ENCODE results near the gene ASB3. TPM values are rescaled to one million over a fixed set of nuclear protein-coding genes. Genes with fewer than 3 reads are reported as not detected.

ASB3 gene
- total RNA-seq, 4 donors from 2014 or later, result 4.9 to 18.9 (median 11.4) TPM

- intact Hi-C loops (cut with DNase I; ENCODE audit: low total_unique reads), result no loop called here
- no peak for DNase-seq
- 88% methylated on average over 3 of the region's 3 CpGs; no CpG with 5 or more reads in 1 of the 2 donors for WGBS, 2 donors (ENCODE audit: low coverage in 1 of 2)
- in situ Hi-C loops (cut with MboI; ENCODE audit: low pct_ligation_motif_present in 1 of 4, low pct_unique_long_range_greater_than_20kb in 1 of 4, low sequenced_read_pairs in 3 of 4), result no loop called here
- Histone ChIP-seq H3K4me3 (no peak overlapping the region), H3K36me3 (peaks cover 0 to 37% (median 9%) of the 10 kb centered on the region in 4 donors), H3K9me3 (no peaks in the 10 kb centered on the region), H3K27me3 (no peaks in the 10 kb centered on the region), H3K27ac (peak overlapping the region in 1 of 4 donors; percentile 68), H3K4me1 (peaks cover 3 to 13% (median 8%) of the 10 kb centered on the region in 4 donors)
- TF ChIP-seq, protein P1, sequence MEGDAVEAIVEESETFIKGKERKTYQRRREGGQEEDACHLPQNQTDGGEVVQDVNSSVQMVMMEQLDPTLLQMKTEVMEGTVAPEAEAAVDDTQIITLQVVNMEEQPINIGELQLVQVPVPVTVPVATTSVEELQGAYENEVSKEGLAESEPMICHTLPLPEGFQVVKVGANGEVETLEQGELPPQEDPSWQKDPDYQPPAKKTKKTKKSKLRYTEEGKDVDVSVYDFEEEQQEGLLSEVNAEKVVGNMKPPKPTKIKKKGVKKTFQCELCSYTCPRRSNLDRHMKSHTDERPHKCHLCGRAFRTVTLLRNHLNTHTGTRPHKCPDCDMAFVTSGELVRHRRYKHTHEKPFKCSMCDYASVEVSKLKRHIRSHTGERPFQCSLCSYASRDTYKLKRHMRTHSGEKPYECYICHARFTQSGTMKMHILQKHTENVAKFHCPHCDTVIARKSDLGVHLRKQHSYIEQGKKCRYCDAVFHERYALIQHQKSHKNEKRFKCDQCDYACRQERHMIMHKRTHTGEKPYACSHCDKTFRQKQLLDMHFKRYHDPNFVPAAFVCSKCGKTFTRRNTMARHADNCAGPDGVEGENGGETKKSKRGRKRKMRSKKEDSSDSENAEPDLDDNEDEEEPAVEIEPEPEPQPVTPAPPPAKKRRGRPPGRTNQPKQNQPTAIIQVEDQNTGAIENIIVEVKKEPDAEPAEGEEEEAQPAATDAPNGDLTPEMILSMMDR (IDR thresholded peaks at IDR 0.05), result no peak
- TF ChIP-seq POLR2A (IDR thresholded peaks at IDR 0.05) (no peak), POLR2AphosphoS5 (IDR thresholded peaks at IDR 0.05) (no peak), EP300 (IDR thresholded peaks at IDR 0.05; ENCODE audit: low read depth) (no peak)
These were observed 32.2 kb upstream of the ASB3 start for GRCh38 chr2:53818854-53819435.

DNA sequence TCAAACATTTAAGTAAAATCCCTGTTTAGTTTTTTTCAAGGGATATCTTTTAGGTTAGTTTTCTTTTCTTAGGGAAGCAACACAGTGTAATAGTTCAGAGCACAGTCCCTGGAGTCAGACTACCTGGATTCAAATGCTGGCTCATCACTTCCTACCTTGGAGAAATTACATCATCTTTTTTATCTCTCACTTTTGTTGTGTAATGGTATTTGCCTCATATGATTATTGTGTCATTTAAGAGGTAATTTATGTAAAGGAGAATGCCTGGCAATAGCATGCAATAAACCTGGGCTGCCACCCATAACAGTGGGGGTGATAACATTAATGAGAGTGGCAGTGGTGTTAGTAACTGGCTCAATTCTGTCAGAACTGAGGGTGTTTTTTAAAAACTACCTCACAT, 26.4 kb upstream of the ASB3 start:
- intact Hi-C loops (cut with DNase I; ENCODE audit: low total_unique reads), result no loop called here
- in situ Hi-C loops (cut with MboI; ENCODE audit: low pct_ligation_motif_present in 1 of 4, low pct_unique_long_range_greater_than_20kb in 1 of 4, low sequenced_read_pairs in 3 of 4), result no loop called here
- no peaks in the 10 kb centered on the region for H3K9me3 ChIP-seq
- H3K27me3 ChIP-seq, result no peaks in the 10 kb centered on the region
- DNase-seq, result no peak
- H3K27ac ChIP-seq, result no peak overlapping the region
- TF ChIP-seq, protein P1 (IDR thresholded peaks at IDR 0.05), result no peak
- no peak for TF ChIP-seq POLR2A (IDR thresholded peaks at IDR 0.05)
- no peak for TF ChIP-seq POLR2AphosphoS5 (IDR thresholded peaks at IDR 0.05)
- TF ChIP-seq EP300 (IDR thresholded peaks at IDR 0.05; ENCODE audit: low read depth), result no peak
- peaks cover 0 to 77% (median 28%) of the 10 kb centered on the region in 4 donors for H3K36me3 ChIP-seq
- H3K4me3 ChIP-seq, result no peak overlapping the region
- peaks cover 0 to 4% (median 0%) of the 10 kb centered on the region in 4 donors for H3K4me1 ChIP-seq

- Histone ChIP-seq H3K9me3 (no peaks in the 10 kb centered on the region), H3K36me3 (peaks cover 0 to 77% (median 34%) of the 10 kb centered on the region in 4 donors), H3K27ac (no peak overlapping the region), H3K4me3 (no peak overlapping the region), H3K4me1 (peaks cover 0 to 4% (median 0%) of the 10 kb centered on the region in 4 donors), H3K27me3 (no peaks in the 10 kb centered on the region)
- 94 to 100% methylated on average over 3 of the region's 3 CpGs for WGBS, 2 donors (ENCODE audit: low coverage in 1 of 2)
- no peak for TF ChIP-seq POLR2AphosphoS5 (IDR thresholded peaks at IDR 0.05)
- no peak for TF ChIP-seq EP300 (IDR thresholded peaks at IDR 0.05; ENCODE audit: low read depth)
- TF ChIP-seq POLR2A (IDR thresholded peaks at IDR 0.05), result no peak
- TF ChIP-seq, protein P1 (IDR thresholded peaks at IDR 0.05), result no peak
- intact Hi-C loops (cut with DNase I; ENCODE audit: low total_unique reads), result no loop called here
- in situ Hi-C loops (cut with MboI; ENCODE audit: low pct_ligation_motif_present in 1 of 4, low pct_unique_long_range_greater_than_20kb in 1 of 4, low sequenced_read_pairs in 3 of 4), result no loop called here
- no peak for DNase-seq
These were observed 24.8 kb upstream of the ASB3 start for GRCh38 chr2:53811601-53812000.

DNA sequence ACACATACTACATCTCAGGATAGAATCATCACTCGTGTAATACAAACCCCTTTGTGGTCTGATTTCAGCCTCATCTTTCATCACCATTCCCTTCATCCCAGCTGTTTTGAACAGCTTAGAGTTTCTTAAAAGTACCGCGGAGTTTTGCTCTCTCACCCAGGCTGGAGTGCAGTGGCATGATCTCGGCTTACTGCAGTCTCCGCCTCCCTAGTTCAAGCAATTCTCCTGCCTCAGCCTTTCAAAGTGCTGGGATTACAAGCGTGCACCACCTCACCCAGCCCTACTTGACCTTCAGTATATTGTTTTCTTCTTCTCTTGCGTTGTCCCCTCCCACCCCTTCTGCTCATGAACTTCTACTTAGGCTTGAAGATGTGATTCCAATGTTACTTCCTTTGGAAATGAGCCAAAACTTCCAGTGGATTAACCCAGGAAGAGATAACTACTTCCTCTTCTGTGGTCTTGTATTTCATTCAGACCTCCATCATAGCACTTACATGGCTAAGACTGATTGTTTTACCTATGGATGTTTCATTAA, 15.9 kb upstream of the ASB3 start:
- Histone ChIP-seq H3K27me3 (no peaks in the 10 kb centered on the region), H3K36me3 (peaks cover 0 to 61% (median 27%) of the 10 kb centered on the region in 4 donors), H3K4me3 (no peak overlapping the region), H3K9me3 (no peaks in the 10 kb centered on the region), H3K4me1 (no peaks in the 10 kb centered on the region), H3K27ac (no peak overlapping the region)
- 78 to 85% methylated on average over 7 of the region's 7 CpGs for WGBS, 2 donors (ENCODE audit: low coverage in 1 of 2)
- TF ChIP-seq EP300 (IDR thresholded peaks at IDR 0.05; ENCODE audit: low read depth), result no peak
- TF ChIP-seq POLR2AphosphoS5 (IDR thresholded peaks at IDR 0.05), result no peak
- TF ChIP-seq, protein P1 (IDR thresholded peaks at IDR 0.05), result no peak
- no peak for TF ChIP-seq POLR2A (IDR thresholded peaks at IDR 0.05)
- intact Hi-C loops (cut with DNase I; ENCODE audit: low total_unique reads), result no loop called here
- DNase-seq, result no peak
- in situ Hi-C loops (cut with MboI; ENCODE audit: low pct_ligation_motif_present in 1 of 4, low pct_unique_long_range_greater_than_20kb in 1 of 4, low sequenced_read_pairs in 3 of 4), result no loop called here

All from transverse colon (tissue), 4 donors.